Measurements from ENCODE around the gene ORC4.

ORC4 gene

DNA sequence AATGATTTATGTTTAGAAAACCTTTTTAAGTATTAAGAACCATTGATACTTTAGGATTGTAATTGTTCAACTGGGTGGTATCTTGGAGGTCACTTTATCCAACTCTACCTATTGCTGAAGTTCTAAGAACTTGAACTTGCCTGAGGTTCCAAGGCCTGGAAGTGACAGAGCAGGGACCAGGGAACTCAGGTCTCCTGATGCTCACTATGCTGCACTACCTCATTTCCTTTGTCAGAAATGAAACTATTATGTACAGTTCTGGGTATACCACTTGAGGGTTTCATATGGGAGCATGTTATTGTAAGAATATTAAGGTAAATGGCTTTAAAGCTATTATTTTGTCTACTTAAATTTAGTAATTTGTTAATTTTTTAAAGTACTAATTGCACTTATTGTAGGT lies 3.3 kb upstream of the ORC4 start:
- in situ Hi-C loops (cut with HindIII; ENCODE audit: low pct_ligation_motif_present, low sequenced_read_pairs): no loop called here

GRCh38 chr2:148022882-148023281 lies 2.3 kb upstream of the ORC4 start:
- Histone ChIP-seq H3K27ac (no peak overlapping the region), H3K27me3 (replicated peaks) (no peaks in the 10 kb centered on the region), H3K36me3 (replicated peaks) (no peaks in the 10 kb centered on the region), H3K4me3 (ENCODE audit: low read depth, low read length) (peak overlapping the region; percentile 18)
- TF ChIP-seq, protein P1, sequence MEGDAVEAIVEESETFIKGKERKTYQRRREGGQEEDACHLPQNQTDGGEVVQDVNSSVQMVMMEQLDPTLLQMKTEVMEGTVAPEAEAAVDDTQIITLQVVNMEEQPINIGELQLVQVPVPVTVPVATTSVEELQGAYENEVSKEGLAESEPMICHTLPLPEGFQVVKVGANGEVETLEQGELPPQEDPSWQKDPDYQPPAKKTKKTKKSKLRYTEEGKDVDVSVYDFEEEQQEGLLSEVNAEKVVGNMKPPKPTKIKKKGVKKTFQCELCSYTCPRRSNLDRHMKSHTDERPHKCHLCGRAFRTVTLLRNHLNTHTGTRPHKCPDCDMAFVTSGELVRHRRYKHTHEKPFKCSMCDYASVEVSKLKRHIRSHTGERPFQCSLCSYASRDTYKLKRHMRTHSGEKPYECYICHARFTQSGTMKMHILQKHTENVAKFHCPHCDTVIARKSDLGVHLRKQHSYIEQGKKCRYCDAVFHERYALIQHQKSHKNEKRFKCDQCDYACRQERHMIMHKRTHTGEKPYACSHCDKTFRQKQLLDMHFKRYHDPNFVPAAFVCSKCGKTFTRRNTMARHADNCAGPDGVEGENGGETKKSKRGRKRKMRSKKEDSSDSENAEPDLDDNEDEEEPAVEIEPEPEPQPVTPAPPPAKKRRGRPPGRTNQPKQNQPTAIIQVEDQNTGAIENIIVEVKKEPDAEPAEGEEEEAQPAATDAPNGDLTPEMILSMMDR (IDR thresholded peaks at IDR 0.05; ENCODE audit: low read depth, low read length, missing control alignments): no peak
- no peak for DNase-seq
- in situ Hi-C loops (cut with HindIII; ENCODE audit: low pct_ligation_motif_present, low sequenced_read_pairs): no loop called here

More for the DNA sequence above, 3.3 kb upstream of the ORC4 start:
- TF ChIP-seq, protein P1 (IDR thresholded peaks at IDR 0.05; ENCODE audit: low read depth, low read length, missing control alignments): no peak
- no peaks in the 10 kb centered on the region for H3K27me3 ChIP-seq (replicated peaks)
- DNase-seq: no peak
- H3K36me3 ChIP-seq (replicated peaks): no peaks in the 10 kb centered on the region
- H3K4me3 ChIP-seq (ENCODE audit: low read depth, low read length): no peak overlapping the region
- H3K27ac ChIP-seq: no peak overlapping the region

DNA sequence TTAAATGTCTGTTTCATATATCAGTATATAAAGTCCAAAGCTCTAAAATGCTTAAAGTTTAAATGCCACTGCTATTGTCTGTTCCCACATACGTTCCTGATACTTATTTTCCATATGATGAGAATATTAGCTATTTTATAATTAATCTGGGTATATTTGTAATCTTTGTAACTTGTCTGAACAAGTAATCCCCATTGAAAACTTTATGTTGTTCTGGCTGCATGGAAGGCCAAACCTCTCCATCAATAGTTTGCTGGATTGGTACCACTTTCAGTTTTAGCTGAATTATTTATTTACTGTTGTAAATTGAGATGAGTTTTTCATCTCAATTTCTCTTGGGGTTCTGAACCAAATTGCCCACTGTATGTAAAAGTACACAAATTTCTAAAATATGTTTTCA lies 1.8 kb upstream of the ORC4 start:
- Histone ChIP-seq H3K36me3 (replicated peaks) (no peaks in the 10 kb centered on the region), H3K4me3 (ENCODE audit: low read depth, low read length) (peak overlapping the region; percentile 92), H3K27me3 (replicated peaks) (no peaks in the 10 kb centered on the region), H3K27ac (no peak overlapping the region)
- TF ChIP-seq, protein P1 (IDR thresholded peaks at IDR 0.05; ENCODE audit: low read depth, low read length, missing control alignments): no peak
- in situ Hi-C loops (cut with HindIII; ENCODE audit: low pct_ligation_motif_present, low sequenced_read_pairs): no loop called here
- DNase-seq: no peak

DNA sequence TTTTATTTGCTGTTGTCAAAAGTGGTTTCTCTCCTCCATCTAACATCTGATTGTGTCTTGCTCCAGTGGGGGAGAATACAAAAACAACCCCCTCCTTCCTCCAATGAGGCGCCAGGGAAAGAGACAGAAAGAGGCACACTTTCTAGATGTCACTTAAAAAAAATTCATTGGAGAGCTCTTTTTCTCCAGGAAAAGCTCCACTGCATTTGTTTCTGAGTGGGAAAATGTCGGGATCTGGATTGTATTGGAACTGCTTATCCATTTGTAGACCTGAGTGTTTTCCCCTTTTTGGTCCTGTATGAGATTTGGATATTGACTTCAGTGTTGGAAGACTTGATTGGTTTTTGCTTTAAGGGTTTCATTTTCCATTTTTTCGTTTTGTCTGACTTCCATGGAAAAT lies 1.3 kb upstream of the ORC4 start:
- in situ Hi-C loops (cut with HindIII; ENCODE audit: low pct_ligation_motif_present, low sequenced_read_pairs): no loop called here
- TF ChIP-seq, protein P1 (IDR thresholded peaks at IDR 0.05; ENCODE audit: low read depth, low read length, missing control alignments): no peak
- no peak overlapping the region for H3K27ac ChIP-seq
- no peaks in the 10 kb centered on the region for H3K27me3 ChIP-seq (replicated peaks)
- DNase-seq: no peak
- no peaks in the 10 kb centered on the region for H3K36me3 ChIP-seq (replicated peaks)
- peak overlapping the region; percentile 92 for H3K4me3 ChIP-seq (ENCODE audit: low read depth, low read length)

GRCh38 chr2:148021059-148021861 lies 723 bp upstream of the ORC4 start, which contains the start of gene MBD5:
Gene MBD5 (plus strand): TSS chr2:148021091.
- Histone ChIP-seq H3K4me3 (ENCODE audit: low read depth, low read length) (peak within 1 kb of the TSS; percentile 92), H3K36me3 (replicated peaks) (no peaks in the 10 kb centered on the region), H3K27me3 (replicated peaks) (no peaks in the 10 kb centered on the region), H3K27ac (peak within 1 kb of the TSS; percentile 83)
- TF ChIP-seq, protein P1 (IDR thresholded peaks at IDR 0.05; ENCODE audit: low read depth, low read length, missing control alignments): no peak
- DNase-seq: peak; percentile 45
- in situ Hi-C loops (cut with HindIII; ENCODE audit: low pct_ligation_motif_present, low sequenced_read_pairs): no loop called here

All from brain microvascular endothelial cell (primary cell).